HG03097 (cell line): Measurements from ENCODE around the gene PDZD8.

Experiments used
- ATAC-seq: cut with Tn5 transposase; IDR thresholded peaks from one replicate; pipeline ENCODE4 v1.9.1; 2021; ENCODE audit not compliant: unreplicated experiment, low FRiP score

PDZD8 gene

GRCh38 chr10:117352724-117353123, 22.5 kb downstream of the PDZD8 start:
- ATAC-seq = no peak

- no peak for ATAC-seq
Measured at GRCh38 chr10:117351996-117352395, 23.2 kb downstream of the PDZD8 start.

GRCh38 chr10:117351558-117351957, 23.7 kb downstream of the PDZD8 start:
- ATAC-seq = no peak

GRCh38 chr10:117350909-117351308, 24.3 kb downstream of the PDZD8 start:
- ATAC-seq = no peak

GRCh38 chr10:117348236-117348635, 27.0 kb downstream of the PDZD8 start:
- no peak for ATAC-seq

- no peak for ATAC-seq
Measured at GRCh38 chr10:117346574-117346973, 28.7 kb downstream of the PDZD8 start.

GRCh38 chr10:117345143-117345542, 30.1 kb downstream of the PDZD8 start:
- no peak for ATAC-seq

- ATAC-seq = no peak
Measured at GRCh38 chr10:117342641-117343040, 32.6 kb downstream of the PDZD8 start.

GRCh38 chr10:117341061-117341460, 34.2 kb downstream of the PDZD8 start:
- no peak for ATAC-seq

- ATAC-seq = no peak
Measured at GRCh38 chr10:117339979-117340378, 35.3 kb downstream of the PDZD8 start.

- ATAC-seq = no peak
Measured at GRCh38 chr10:117339578-117339977, 35.7 kb downstream of the PDZD8 start.

- no peak for ATAC-seq
Measured at GRCh38 chr10:117334926-117335325, 40.3 kb downstream of the PDZD8 start.

- no peak for ATAC-seq
Measured at GRCh38 chr10:117334066-117334465, 41.2 kb downstream of the PDZD8 start.

GRCh38 chr10:117327262-117327661, 48.0 kb downstream of the PDZD8 start:
- no peak for ATAC-seq

GRCh38 chr10:117324367-117324766, 50.9 kb downstream of the PDZD8 start:
- no peak for ATAC-seq

- ATAC-seq = no peak
Measured at GRCh38 chr10:117322260-117322659, 53.0 kb downstream of the PDZD8 start.

GRCh38 chr10:117320050-117320665, 55.1 kb downstream of the PDZD8 start:
- no peak for ATAC-seq

- ATAC-seq = no peak
Measured at GRCh38 chr10:117318909-117319308, 56.3 kb downstream of the PDZD8 start.

- ATAC-seq = no peak
Measured at GRCh38 chr10:117316701-117317100, 58.5 kb downstream of the PDZD8 start.

- ATAC-seq = no peak
Measured at GRCh38 chr10:117313641-117314040, 61.6 kb downstream of the PDZD8 start.

GRCh38 chr10:117312430-117312829, 62.8 kb downstream of the PDZD8 start:
- ATAC-seq = no peak

- ATAC-seq = no peak
Measured at GRCh38 chr10:117311261-117311660, 64.0 kb downstream of the PDZD8 start.

GRCh38 chr10:117306674-117307073, 68.6 kb downstream of the PDZD8 start:
- ATAC-seq = no peak
